HG03460 (cell line): ENCODE measurements around the gene ARAF.
"Not testable (repeated sequence)": the region's sequence is repeated elsewhere in the genome, so short reads cannot be mapped to it uniquely, and the experiment has no call there.

Experiments
- ATAC-seq: cut with Tn5 transposase; IDR thresholded peaks from one replicate; pipeline ENCODE4 v1.9.1; 2021; ENCODE audit not compliant: unreplicated experiment

Gene ARAF

GRCh38 chrX:47584714-47585113 is 23.7 kb downstream of the ARAF start:
- ATAC-seq: no peak

- no peak for ATAC-seq
Observed at GRCh38 chrX:47585273-47585672, 24.3 kb downstream of the ARAF start.

- ATAC-seq: no peak
Observed at GRCh38 chrX:47586043-47586787, 25.2 kb downstream of the ARAF start.

- no peak for ATAC-seq
Observed at GRCh38 chrX:47587091-47587891, 26.3 kb downstream of the ARAF start.

- ATAC-seq: no peak
Observed at GRCh38 chrX:47587906-47588735, 27.1 kb downstream of the ARAF start.

GRCh38 chrX:47590984-47591383 is 30.0 kb downstream of the ARAF start:
- no peak for ATAC-seq

GRCh38 chrX:47593522-47593921 is 32.5 kb downstream of the ARAF start:
- no peak for ATAC-seq

- no peak for ATAC-seq
Observed at GRCh38 chrX:47595716-47596251, 34.8 kb downstream of the ARAF start.

GRCh38 chrX:47596256-47596655 is 35.3 kb downstream of the ARAF start:
- ATAC-seq: no peak

- ATAC-seq: no peak
Observed at GRCh38 chrX:47597222-47597621, 36.2 kb downstream of the ARAF start.

- not testable (repeated sequence) for ATAC-seq
Observed at GRCh38 chrX:47603125-47603524, 42.1 kb downstream of the ARAF start.

- no peak for ATAC-seq
Observed at GRCh38 chrX:47605024-47605423, 44.0 kb downstream of the ARAF start.

- ATAC-seq: no peak
Observed at GRCh38 chrX:47607091-47607490, 46.1 kb downstream of the ARAF start.

- ATAC-seq: no peak
Observed at GRCh38 chrX:47608130-47608810, 47.3 kb downstream of the ARAF start.

- no peak for ATAC-seq
Observed at GRCh38 chrX:47610511-47610910, 49.5 kb downstream of the ARAF start.

GRCh38 chrX:47611489-47611888 is 50.5 kb downstream of the ARAF start:
- ATAC-seq: no peak

GRCh38 chrX:47611926-47612325 is 50.9 kb downstream of the ARAF start:
- no peak for ATAC-seq

GRCh38 chrX:47612418-47612817 is 51.4 kb downstream of the ARAF start:
- ATAC-seq: no peak

GRCh38 chrX:47613082-47613481 is 52.1 kb downstream of the ARAF start:
- ATAC-seq: no peak

GRCh38 chrX:47614618-47615017 is 53.6 kb downstream of the ARAF start:
- no peak for ATAC-seq
